Measurements from ENCODE around the gene PRR12.

DNA sequence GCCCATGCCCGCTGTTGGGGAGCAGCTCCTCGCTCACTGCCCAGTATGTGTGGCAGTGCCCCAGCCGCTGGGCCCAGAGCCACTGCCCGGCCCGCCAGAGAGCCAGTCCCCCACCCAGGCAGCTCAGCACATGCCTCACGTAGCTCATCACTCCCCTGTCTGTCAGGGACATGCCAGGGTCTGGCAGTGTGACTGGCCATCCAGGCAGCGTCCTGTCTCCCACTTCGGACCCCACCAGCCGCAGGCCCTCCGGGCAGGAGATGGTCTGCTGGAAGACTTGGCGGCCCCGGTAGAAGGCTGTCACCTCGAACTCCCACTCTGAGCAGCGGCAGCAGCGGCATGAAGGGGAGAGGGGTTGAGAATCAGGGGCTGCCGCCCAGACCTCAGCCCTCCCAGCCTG, 71.0 kb downstream of the PRR12 start:
- TF ChIP-seq, protein P1, sequence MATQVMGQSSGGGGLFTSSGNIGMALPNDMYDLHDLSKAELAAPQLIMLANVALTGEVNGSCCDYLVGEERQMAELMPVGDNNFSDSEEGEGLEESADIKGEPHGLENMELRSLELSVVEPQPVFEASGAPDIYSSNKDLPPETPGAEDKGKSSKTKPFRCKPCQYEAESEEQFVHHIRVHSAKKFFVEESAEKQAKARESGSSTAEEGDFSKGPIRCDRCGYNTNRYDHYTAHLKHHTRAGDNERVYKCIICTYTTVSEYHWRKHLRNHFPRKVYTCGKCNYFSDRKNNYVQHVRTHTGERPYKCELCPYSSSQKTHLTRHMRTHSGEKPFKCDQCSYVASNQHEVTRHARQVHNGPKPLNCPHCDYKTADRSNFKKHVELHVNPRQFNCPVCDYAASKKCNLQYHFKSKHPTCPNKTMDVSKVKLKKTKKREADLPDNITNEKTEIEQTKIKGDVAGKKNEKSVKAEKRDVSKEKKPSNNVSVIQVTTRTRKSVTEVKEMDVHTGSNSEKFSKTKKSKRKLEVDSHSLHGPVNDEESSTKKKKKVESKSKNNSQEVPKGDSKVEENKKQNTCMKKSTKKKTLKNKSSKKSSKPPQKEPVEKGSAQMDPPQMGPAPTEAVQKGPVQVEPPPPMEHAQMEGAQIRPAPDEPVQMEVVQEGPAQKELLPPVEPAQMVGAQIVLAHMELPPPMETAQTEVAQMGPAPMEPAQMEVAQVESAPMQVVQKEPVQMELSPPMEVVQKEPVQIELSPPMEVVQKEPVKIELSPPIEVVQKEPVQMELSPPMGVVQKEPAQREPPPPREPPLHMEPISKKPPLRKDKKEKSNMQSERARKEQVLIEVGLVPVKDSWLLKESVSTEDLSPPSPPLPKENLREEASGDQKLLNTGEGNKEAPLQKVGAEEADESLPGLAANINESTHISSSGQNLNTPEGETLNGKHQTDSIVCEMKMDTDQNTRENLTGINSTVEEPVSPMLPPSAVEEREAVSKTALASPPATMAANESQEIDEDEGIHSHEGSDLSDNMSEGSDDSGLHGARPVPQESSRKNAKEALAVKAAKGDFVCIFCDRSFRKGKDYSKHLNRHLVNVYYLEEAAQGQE (IDR thresholded peaks at IDR 0.05; ENCODE audit: insufficient read depth in 1 of 2, low read depth in 2 of 2, low read length in 2 of 2): no peak
- no peak for TF ChIP-seq POLR2AphosphoS5 (IDR thresholded peaks at IDR 0.05; ENCODE audit: low read depth, low read length)
